AG10803 (cell line): Measurements from ENCODE around the gene CASQ1.
A peak's percentile ranks its signal among the peaks of the same experiment; 100 is the strongest.

ENCODE experiments used
- DNase-seq: peaks from one replicate; pipeline ENCODE4 v3.0.0; 2010; ENCODE audit warnings: low read depth
- H3K4me3 ChIP-seq: 2 replicates; pipeline ENCODE4 v1.5.1; 2011; ENCODE audit warnings: mild to moderate bottlenecking, low read length, control low read depth
- CTCF ChIP-seq: conservative IDR thresholded peaks from 2 replicates; pipeline ENCODE4 v1.5.1; 2011; ENCODE audit warnings: mild to moderate bottlenecking, low read length, control low read depth, inconsistent platforms

The CASQ1 gene

GRCh38 chr1:160207118-160207650, 16.8 kb downstream of the CASQ1 start:
- no peak for DNase-seq
- no peak for TF ChIP-seq CTCF
- peak overlapping the region; percentile 93 for H3K4me3 ChIP-seq

- H3K4me3 ChIP-seq, result peak overlapping the region; percentile 27
- DNase-seq, result no peak
- TF ChIP-seq CTCF, result no peak
Measured at GRCh38 chr1:160207771-160208556, 17.6 kb downstream of the CASQ1 start.

- no peak for DNase-seq
- TF ChIP-seq CTCF, result no peak
- peak overlapping the region; percentile 9 for H3K4me3 ChIP-seq
Measured at GRCh38 chr1:160208557-160209320, 18.4 kb downstream of the CASQ1 start.

GRCh38 chr1:160209321-160210046, 19.1 kb downstream of the CASQ1 start:
- no peak overlapping the region for H3K4me3 ChIP-seq
- no peak for TF ChIP-seq CTCF
- no peak for DNase-seq

GRCh38 chr1:160210561-160210960, 20.2 kb downstream of the CASQ1 start:
- no peak overlapping the region for H3K4me3 ChIP-seq
- no peak for DNase-seq
- TF ChIP-seq CTCF, result no peak

GRCh38 chr1:160211046-160211790, 20.8 kb downstream of the CASQ1 start:
- no peak overlapping the region for H3K4me3 ChIP-seq
- no peak for TF ChIP-seq CTCF
- no peak for DNase-seq
